H1 (cell line): Measurements from ENCODE around the gene RSF1. TPM values are rescaled to one million over a fixed set of nuclear protein-coding genes. Genes with fewer than 3 reads are reported as not detected.

Experiments
- CTCF ChIA-PET: fragments of 300-600 bp; sonication (Branson Sonifier 250); formaldehyde crosslinking; loops from one replicate; lab custom pipeline; 2021; ENCODE audit not compliant: partially characterized antibody; lab: Charles Lee
- POLR2A ChIA-PET: fragments of 300-600 bp; sonication (Branson Sonifier 250); formaldehyde crosslinking; loops from one replicate; lab custom pipeline; 2021; ENCODE audit warnings: inconsistent platforms; ENCODE audit not compliant: partially characterized antibody; lab: Charles Lee
- DNase-seq, 2 experiments: peaks; one replicate each; pipeline versions ENCODE4 v3.0.0 to v3.0.0-alpha.2; 2010 to 2022; ENCODE audit warnings: low spot score in 2 of 2, low read depth in 1 of 2, mixed read lengths in 1 of 2
- FAIRE-seq: peaks from 2 replicates; lab custom pipeline; 2011; peaks lifted over from hg19 to GRCh38; lab: Jason Lieb, UNC
- H2AFZ ChIP-seq: 2 replicates; pipeline ENCODE4 v1.8.1; 2012; ENCODE audit warnings: low read length, inconsistent platforms
- H2AK5ac ChIP-seq: 2 replicates; pipeline ENCODE4 v1.6.1; 2013; ENCODE audit warnings: low read depth, low read length
- H2BK120ac ChIP-seq: replicated peaks from 2 replicates; pipeline ENCODE3; 2013; ENCODE audit warnings: low read depth, low read length, inconsistent platforms
- H2BK12ac ChIP-seq: 2 replicates; pipeline ENCODE4 v1.6.1; 2013; ENCODE audit warnings: low read depth, low read length
- H2BK15ac ChIP-seq: 2 replicates; pipeline ENCODE4 v1.6.1; 2013; ENCODE audit warnings: low read length
- H2BK20ac ChIP-seq: 2 replicates; pipeline ENCODE4 v1.6.1; 2013; ENCODE audit warnings: low read length
- H2BK5ac ChIP-seq: 2 replicates; pipeline ENCODE4 v1.6.1; 2013; ENCODE audit warnings: low read depth, low read length
- H3K14ac ChIP-seq: 2 replicates; pipeline ENCODE4 v1.6.1; 2013; ENCODE audit warnings: inconsistent platforms; ENCODE audit not compliant: insufficient read length
- H3K18ac ChIP-seq: 2 replicates; pipeline ENCODE4 v1.6.1; 2013; ENCODE audit warnings: low read length; ENCODE audit errors: extremely low read depth
- H3K23ac ChIP-seq: 2 replicates; pipeline ENCODE4 v1.6.1; 2013; ENCODE audit warnings: inconsistent platforms; ENCODE audit not compliant: insufficient read length
- H3K23me2 ChIP-seq: 2 replicates; pipeline ENCODE4 v1.6.1; 2013; ENCODE audit warnings: low read depth, low read length
- H3K27ac ChIP-seq: 2 replicates; pipeline ENCODE4 v1.6.1; 2011; ENCODE audit warnings: low read depth, low read length, inconsistent platforms
- H3K27me3 ChIP-seq, 4 experiments: replicated peaks in 1 of 4; 1 replicate in 1 of 4; 2 replicates in 3 of 4; pipeline versions ENCODE4 v1.6.1 to v1.8.1; 2011 to 2013; ENCODE audit warnings: low read length in 3 of 4, mild to moderate bottlenecking in 3 of 4, inconsistent platforms in 2 of 4, mixed read lengths in 2 of 4, moderate library complexity in 1 of 4; ENCODE audit not compliant: control insufficient read depth in 3 of 4, insufficient read depth in 3 of 4; ENCODE audit errors: extremely low read depth in 1 of 4
- H3K36me3 ChIP-seq, 4 experiments: 2 replicates each; pipeline versions ENCODE4 v1.6.1 to v1.8.1; 2011 to 2013; ENCODE audit warnings: mild to moderate bottlenecking in 4 of 4, low read length in 3 of 4, moderate library complexity in 2 of 4, control low read depth in 1 of 4, inconsistent platforms in 1 of 4; ENCODE audit not compliant: insufficient read depth in 4 of 4, control insufficient read depth in 2 of 4
- H3K4ac ChIP-seq: replicated peaks from 2 replicates; pipeline ENCODE3; 2013; ENCODE audit warnings: low read length, low read depth, mixed read lengths, inconsistent platforms; ENCODE audit not compliant: insufficient read length
- H3K4me1 ChIP-seq, 4 experiments: replicated peaks in 1 of 4; 1 replicate in 1 of 4; 2 replicates in 3 of 4; pipeline versions ENCODE4 v1.6.1 to v1.8.1; 2011 to 2013; ENCODE audit warnings: low read length in 3 of 4, inconsistent platforms in 2 of 4, mixed read lengths in 1 of 4; ENCODE audit not compliant: insufficient read depth in 4 of 4, control insufficient read depth in 3 of 4
- H3K4me2 ChIP-seq, 2 experiments: 2 replicates each; pipeline versions ENCODE4 v1.6.1 to v1.8.1; 2011 to 2013; ENCODE audit warnings: low read depth in 2 of 2, low read length in 2 of 2, control low read depth in 1 of 2, inconsistent platforms in 1 of 2, mild to moderate bottlenecking in 1 of 2; ENCODE audit not compliant: insufficient read depth in 1 of 2
- H3K4me3 ChIP-seq, 4 experiments: fragments of 200-600, 300-600 bp in 1 of 4; sonication (generic), shearing (Covaris generic), sonication (Bioruptor Twin) in 1 of 4; 2 replicates each; pipeline versions ENCODE4 v1.5.1 to v1.8.1; 2011 to 2016; ENCODE audit warnings: low read length in 4 of 4, low read depth in 3 of 4, control low read depth in 2 of 4, inconsistent platforms in 2 of 4, mild to moderate bottlenecking in 2 of 4, mixed read lengths in 1 of 4, moderate library complexity in 1 of 4; ENCODE audit not compliant: insufficient read depth in 2 of 4; ENCODE audit errors: extremely low read depth in 1 of 4
- H3K56ac ChIP-seq: replicated peaks from 2 replicates; pipeline ENCODE3; 2013; ENCODE audit warnings: low read depth, mild to moderate bottlenecking, mixed read lengths, low read length, inconsistent platforms; ENCODE audit not compliant: insufficient read length
- H3K79me1 ChIP-seq: 2 replicates; pipeline ENCODE4 v1.6.1; 2013; ENCODE audit warnings: low read depth, low read length, control low read depth
- H3K79me2 ChIP-seq, 2 experiments: 2 replicates each; pipeline versions ENCODE4 v1.6.1 to v1.8.1; 2012 to 2013; ENCODE audit warnings: low read length in 2 of 2, mild to moderate bottlenecking in 2 of 2, inconsistent platforms in 1 of 2; ENCODE audit not compliant: insufficient read depth in 2 of 2, control insufficient read depth in 1 of 2
- H3K9ac ChIP-seq, 4 experiments: replicated peaks in 1 of 4; 1 replicate in 1 of 4; 2 replicates in 3 of 4; pipeline versions ENCODE4 v1.6.1 to v1.8.1; 2011 to 2013; ENCODE audit warnings: low read depth in 3 of 4, low read length in 3 of 4, control low read depth in 2 of 4, mild to moderate bottlenecking in 2 of 4, moderate library complexity in 2 of 4, inconsistent platforms in 1 of 4; ENCODE audit errors: extremely low read depth in 1 of 4
- H3K9me3 ChIP-seq, 2 experiments: 2 replicates each; pipeline versions ENCODE4 v1.6.1 to v1.8.1; 2012 to 2013; ENCODE audit warnings: mild to moderate bottlenecking in 2 of 2, moderate library complexity in 2 of 2, control low read depth in 1 of 2, inconsistent platforms in 1 of 2, low read depth in 1 of 2, low read length in 1 of 2, mixed read lengths in 1 of 2; ENCODE audit not compliant: insufficient read depth in 2 of 2
- H4K20me1 ChIP-seq, 2 experiments: replicated peaks in 1 of 2; 2 replicates each; pipeline versions ENCODE3 to v1.8.1; 2011 to 2013; ENCODE audit warnings: inconsistent platforms in 2 of 2, low read length in 2 of 2, mild to moderate bottlenecking in 1 of 2; ENCODE audit not compliant: insufficient read depth in 2 of 2, control insufficient read depth in 1 of 2
- H4K5ac ChIP-seq: 2 replicates; pipeline ENCODE4 v1.6.1; 2013; ENCODE audit warnings: low read length, low read depth, mixed read lengths, inconsistent platforms; ENCODE audit not compliant: insufficient read length
- H4K8ac ChIP-seq: 2 replicates; pipeline ENCODE4 v1.8.0; 2013; ENCODE audit warnings: mild to moderate bottlenecking, moderate library complexity, low read length, inconsistent platforms; ENCODE audit not compliant: insufficient read depth; ENCODE audit errors: extremely low read depth
- H4K91ac ChIP-seq: replicated peaks from 2 replicates; pipeline ENCODE3; 2013; ENCODE audit warnings: low read length, mixed read lengths, inconsistent platforms; ENCODE audit not compliant: insufficient read length
- EGR1 ChIP-seq: IDR thresholded peaks from 2 replicates; pipeline ENCODE4 v1.6.1; 2011; ENCODE audit warnings: low read depth, low read length, borderline replicate concordance
- KDM5A ChIP-seq: fragments of 200-600 bp; IDR thresholded peaks from 2 replicates; pipeline ENCODE4 v1.7.1; 2012; ENCODE audit warnings: mild to moderate bottlenecking, low read length, inconsistent platforms, mixed read lengths
- POLR2A ChIP-seq, 2 experiments: IDR thresholded peaks; 1 replicate in 1 of 2; 2 replicates in 1 of 2; pipeline ENCODE4 v1.6.1; 2011; ENCODE audit warnings: low read depth in 2 of 2, low read length in 2 of 2, mild to moderate bottlenecking in 2 of 2; ENCODE audit errors: control extremely low read depth in 1 of 2
- SAP30 ChIP-seq: fragments of 300-600 bp; sonication (generic); IDR thresholded peaks from 2 replicates; pipeline ENCODE4 v1.7.1; 2012; ENCODE audit warnings: low read length, moderate library complexity, mild to moderate bottlenecking, inconsistent platforms; ENCODE audit not compliant: insufficient read depth, insufficient replicate concordance
- SIN3A ChIP-seq, 2 experiments: IDR thresholded peaks in 1 of 2; conservative IDR thresholded peaks in 1 of 2; 2 replicates each; pipeline ENCODE4 v1.6.1; 2011 to 2012; ENCODE audit warnings: low read length in 2 of 2, improper control_type of control experiment in 1 of 2, low read depth in 1 of 2, mild to moderate bottlenecking in 1 of 2
- TAF7 ChIP-seq: optimal IDR thresholded peaks from 2 replicates; pipeline ENCODE3; 2011; ENCODE audit warnings: low read depth, mild to moderate bottlenecking, inconsistent platforms, low read length, moderate library complexity, borderline replicate concordance
- TCF12 ChIP-seq: IDR thresholded peaks from 2 replicates; pipeline ENCODE4 v1.6.1; 2011; ENCODE audit warnings: low read depth, mild to moderate bottlenecking, low read length
- YY1 ChIP-seq: IDR thresholded peaks from 2 replicates; pipeline ENCODE4 v1.6.1; 2011; ENCODE audit warnings: low read depth, mild to moderate bottlenecking, low read length
- WGBS, 2 experiments: shearing (Covaris generic) in 1 of 2; methylation state at CpG; one replicate each; pipeline versions ENCODE4 v1.1.6 to v1.1.7; 2013 to 2015; ENCODE audit warnings: low lambda C conversion rate in 2 of 2, mixed read lengths in 2 of 2, inconsistent platforms in 1 of 2, low coverage in 1 of 2, missing lambda C conversion rate in 1 of 2; ENCODE audit not compliant: insufficient replicate concordance in 2 of 2, insufficient coverage in 1 of 2, insufficient read length in 1 of 2; ENCODE audit errors: extremely low coverage in 1 of 2, missing lambda C conversion rate in 1 of 2; 5-methylcytosine and 5-hydroxymethylcytosine counted together
- polyA plus RNA-seq, 7 experiments: library from polyadenylated mRNA; depleted of rRNA in 3 of 7; stranded (reverse) in 5 of 7; unstranded in 2 of 7; fragments of >200 nt in 5 of 7; fragments of 200-250 nt in 2 of 7; gene quantifications; 1 replicate in 5 of 7; 2 replicates in 1 of 7; 4 replicates in 1 of 7; pipeline versions ENCODE4 v1.2.1 to v1.2.3, GENCODE V29; 2011 to 2013; ENCODE audit warnings: missing spikeins in 2 of 7, mixed read lengths in 2 of 7
- total RNA-seq: library from RNA; stranded (reverse); fragmentation: NEBNext Ultra II Directional; extraction: Animal tissue kit (Norgen Biotek cat#: 25700); gene quantifications from 2 replicates; pipeline ENCODE4 v1.2.1, GENCODE V29; 2021

Gene RSF1
- total and polyA plus RNA-seq, 2 of the 8 experiments (the other 6 are each of a cell fraction or from before 2014, with no cell fraction given) = 17.8 to 87.9 TPM

DNA sequence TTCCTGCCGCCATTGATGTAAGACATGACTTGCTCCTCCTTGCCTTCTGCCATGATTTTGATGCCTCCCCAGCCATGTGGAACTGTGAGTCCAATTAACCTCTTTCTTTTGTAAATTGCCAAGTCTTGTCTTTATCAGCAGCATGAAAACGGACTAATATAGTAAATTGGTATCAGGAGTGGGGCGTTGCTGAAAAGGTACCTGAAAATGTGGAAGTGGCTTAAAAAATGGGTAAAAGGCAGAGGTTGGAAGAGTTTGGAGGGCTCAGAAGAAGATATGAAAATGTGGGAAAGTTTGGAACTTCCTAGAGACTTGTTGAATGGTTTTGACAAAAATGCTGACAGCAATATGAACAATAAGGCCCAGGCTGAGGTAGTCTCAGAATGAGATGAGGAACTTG lies 89.7 kb downstream of the RSF1 start:
- no peak overlapping the region for H2BK20ac ChIP-seq
- ChIA-PET CTCF (no interaction called here), POLR2A (no interaction called here)
- H3K36me3 ChIP-seq = peaks cover 0 to 39% (median 18%) of the 10 kb centered on the region in 4 experiments; a peak in 7 of 8 replicates
- no peaks in the 10 kb centered on the region for H3K27me3 ChIP-seq
- DNase-seq (no peak), FAIRE-seq (no peak)
- no peak overlapping the region for H3K9ac ChIP-seq
- no peak overlapping the region for H3K4me2 ChIP-seq
- no peak overlapping the region for H3K4me3 ChIP-seq
- H3K4me1 ChIP-seq = no peaks in the 10 kb centered on the region
- H3K23me2 ChIP-seq = no peaks in the 10 kb centered on the region; the same call in 1 of the 2 replicates
- H3K79me1 ChIP-seq = no peaks in the 10 kb centered on the region
- H2BK15ac ChIP-seq = no peak overlapping the region
- TF ChIP-seq YY1 = no peak
- TF ChIP-seq SAP30 = no peak
- TF ChIP-seq TCF12 = no peak
- no peak for TF ChIP-seq POLR2A (IDR thresholded peaks at IDR 0.05; ENCODE audit: control extremely low read depth in 1 of 2, low read depth in 2 of 2, low read length in 2 of 2)
- no peak for TF ChIP-seq TAF7
- no peak for TF ChIP-seq KDM5A
- no peak for TF ChIP-seq SIN3A (conservative IDR thresholded peaks at IDR 0.05 in 1 of 2, IDR thresholded peaks at IDR 0.05 in 1 of 2; ENCODE audit: low read depth in 1 of 2, low read length in 2 of 2)
- TF ChIP-seq EGR1 = no peak
- no peak overlapping the region for H3K18ac ChIP-seq
- no peak overlapping the region for H3K27ac ChIP-seq
- H3K23ac ChIP-seq = no peak overlapping the region
- no peak overlapping the region for H3K4ac ChIP-seq
- H4K20me1 ChIP-seq = no peaks in the 10 kb centered on the region
- H2AK5ac ChIP-seq = no peak overlapping the region
- H4K91ac ChIP-seq = no peak overlapping the region
- no peak overlapping the region for H4K8ac ChIP-seq
- no peak overlapping the region for H2BK12ac ChIP-seq
- no peak overlapping the region for H4K5ac ChIP-seq
- H3K9me3 ChIP-seq = peaks cover 15 to 17% of the 10 kb centered on the region in 2 experiments
- no peaks in the 10 kb centered on the region for H3K79me2 ChIP-seq
- no peak overlapping the region for H2BK120ac ChIP-seq
- WGBS, 2 experiments = 94% methylated on average over 3 of the region's 3 CpGs; no CpG with 5 or more reads in 1 of the 2 experiments
- H2BK5ac ChIP-seq = no peak overlapping the region
- no peak overlapping the region for H3K56ac ChIP-seq
- no peak overlapping the region for H3K14ac ChIP-seq
- no peak overlapping the region for H2AFZ ChIP-seq
